NCI-H748 (cell line): ENCODE data around the gene TMEM179.
A peak's percentile ranks its signal among the peaks of the same experiment; 100 is the strongest.

Experiments
- DNase-seq: peaks from one replicate; lab custom pipeline; 2025; ENCODE audit not compliant: unreplicated experiment; lab: John Stamatoyannopoulos, UW

TMEM179 gene

GRCh38 chr14:104600141-104600643 lies 4.4 kb downstream of the TMEM179 start:
- DNase-seq, result peak; percentile 80

GRCh38 chr14:104599446-104599845 lies 5.1 kb downstream of the TMEM179 start:
- DNase-seq, result no peak

- no peak for DNase-seq
These were observed 5.7 kb downstream of the TMEM179 start for GRCh38 chr14:104598910-104599273.

GRCh38 chr14:104598039-104598909 lies 6.3 kb downstream of the TMEM179 start:
- DNase-seq, result peak; percentile 60

- DNase-seq, result no peak
These were observed 7.0 kb downstream of the TMEM179 start for GRCh38 chr14:104597576-104597975.

GRCh38 chr14:104596927-104597351 lies 7.6 kb downstream of the TMEM179 start:
- DNase-seq, result no peak

GRCh38 chr14:104596451-104596918 lies 8.1 kb downstream of the TMEM179 start:
- DNase-seq, result no peak

GRCh38 chr14:104595911-104596450 lies 8.6 kb downstream of the TMEM179 start:
- no peak for DNase-seq

GRCh38 chr14:104595116-104595675 lies 9.4 kb downstream of the TMEM179 start:
- DNase-seq, result no peak

GRCh38 chr14:104594310-104595046 lies 10.1 kb downstream of the TMEM179 start:
- no peak for DNase-seq

GRCh38 chr14:104593710-104594136 lies 10.8 kb downstream of the TMEM179 start:
- DNase-seq, result no peak

- no peak for DNase-seq
These were observed 11.3 kb downstream of the TMEM179 start for GRCh38 chr14:104593241-104593701.

- no peak for DNase-seq
These were observed 11.8 kb downstream of the TMEM179 start for GRCh38 chr14:104592785-104593184.

- no peak for DNase-seq
These were observed 12.3 kb downstream of the TMEM179 start for GRCh38 chr14:104592292-104592672.

- DNase-seq, result no peak
These were observed 12.9 kb downstream of the TMEM179 start for GRCh38 chr14:104591506-104592291.

GRCh38 chr14:104591031-104591430 lies 13.5 kb downstream of the TMEM179 start:
- no peak for DNase-seq

GRCh38 chr14:104590240-104590965 lies 14.2 kb downstream of the TMEM179 start:
- no peak for DNase-seq

GRCh38 chr14:104589338-104590195 lies 15.0 kb downstream of the TMEM179 start:
- no peak for DNase-seq
